HCT116 (cell line): Measurements from ENCODE around the gene GRM4. TPM values are rescaled to one million over a fixed set of nuclear protein-coding genes. Genes with fewer than 3 reads are reported as not detected.

Experiments used
- ATAC-seq: fragments of 200-7000 bp; cut with Tn5 transposase; 2 replicates; pipeline ENCODE4 v1.9.1; 2020; ENCODE audit warnings: mild to moderate bottlenecking, moderate library complexity
- BruUV-seq: library from RNA; stranded (reverse); fragments of 400-500 nt; replicated peaks from 2 replicates; lab custom pipeline; 2021; lab: Mats Ljungman, UMichigan
- CTCF ChIA-PET: fragments of 300-600 bp; sonication (Branson Sonifier 250); formaldehyde crosslinking; loops from one replicate; lab custom pipeline; 2021; ENCODE audit warnings: antibody characterized with exemption; lab: Charles Lee
- POLR2A ChIA-PET: fragments of 300-600, 350-600 bp; sonication (Branson Sonifier 250); formaldehyde crosslinking; loops from one replicate; lab custom pipeline; 2021; ENCODE audit warnings: antibody characterized with exemption; lab: Charles Lee
- RAD21 ChIA-PET, 2 experiments: fragments of 300-600 bp; sonication (Branson Sonifier 250); formaldehyde crosslinking; loops; one replicate each; lab custom pipeline; 2023; ENCODE audit warnings: low total read pairs in 2 of 2; ENCODE audit not compliant: uncharacterized antibody in 2 of 2, unreplicated experiment in 2 of 2, low non-redundant PET in 1 of 2; lab: Charles Lee
- DNase-seq: peaks from one replicate; pipeline ENCODE4 v3.0.0-alpha.2; 2010; ENCODE audit warnings: low read depth, low spot score
- H2AFZ ChIP-seq: fragments of 200-600 bp; shearing (Covaris generic), sonication (generic); 2 replicates; pipeline ENCODE4 v1.6.1; 2017; ENCODE audit warnings: low read depth, mixed run types, mixed read lengths, antibody characterized with exemption, low read length; ENCODE audit not compliant: poor library complexity, severe bottlenecking
- H3K27ac ChIP-seq: 2 replicates; pipeline ENCODE4 v1.5.1; 2012; ENCODE audit warnings: low read depth, low read length
- H3K27me3 ChIP-seq: fragments of 200-600 bp; sonication (generic); 2 replicates; pipeline ENCODE4 v1.6.1; 2016; ENCODE audit warnings: mixed run types, low read length, mixed read lengths; ENCODE audit not compliant: insufficient read depth
- H3K36me3 ChIP-seq, 2 experiments: fragments of 200-500 bp in 1 of 2; fragments of 200-600 bp in 1 of 2; sonication (Bioruptor generic) in 1 of 2; sonication (generic) in 1 of 2; 2 replicates each; pipeline versions ENCODE4 v1.5.1 to v1.6.1; 2014 to 2016; ENCODE audit warnings: low read length in 2 of 2, inconsistent platforms in 1 of 2, mixed read lengths in 1 of 2, mixed run types in 1 of 2; ENCODE audit not compliant: insufficient read depth in 2 of 2, control insufficient read depth in 1 of 2
- H3K4me1 ChIP-seq, 2 experiments: fragments of 200-600 bp in 1 of 2; sonication (generic) in 1 of 2; 2 replicates each; pipeline versions ENCODE4 v1.5.1 to v1.6.1; 2012 to 2017; ENCODE audit warnings: low read length in 2 of 2, inconsistent platforms in 1 of 2, mild to moderate bottlenecking in 1 of 2, mixed read lengths in 1 of 2, mixed run types in 1 of 2, moderate library complexity in 1 of 2; ENCODE audit not compliant: insufficient read depth in 2 of 2, control insufficient read depth in 1 of 2
- H3K4me2 ChIP-seq: fragments of 200-600 bp; sonication (generic); 2 replicates; pipeline ENCODE4 v1.6.1; 2017; ENCODE audit warnings: mixed run types, low read length, mixed read lengths
- H3K4me3 ChIP-seq, 2 experiments: fragments of 200-600 bp in 1 of 2; sonication (generic) in 1 of 2; replicated peaks in 1 of 2; 2 replicates each; pipeline ENCODE4 v1.5.1; 2011 to 2016; ENCODE audit warnings: low read length in 2 of 2, control low read depth in 1 of 2, low read depth in 1 of 2, mild to moderate bottlenecking in 1 of 2, mixed read lengths in 1 of 2, mixed run types in 1 of 2
- H3K79me2 ChIP-seq: fragments of 200-600 bp; sonication (generic); 2 replicates; pipeline ENCODE4 v1.6.1; 2017; ENCODE audit warnings: mild to moderate bottlenecking, mixed run types, low read length, moderate library complexity, mixed read lengths; ENCODE audit not compliant: insufficient read depth
- H3K9ac ChIP-seq: fragments of 200-600 bp; sonication (generic); 2 replicates; pipeline ENCODE4 v1.6.1; 2016; ENCODE audit warnings: low read length, mixed read lengths
- H3K9me2 ChIP-seq: fragments of 200-600 bp; sonication (generic), shearing (Covaris generic); 2 replicates; pipeline ENCODE4 v1.6.1; 2017; ENCODE audit warnings: mixed run types, mild to moderate bottlenecking, moderate library complexity; ENCODE audit not compliant: insufficient read depth
- H3K9me3 ChIP-seq, 2 experiments: fragments of 200-500 bp in 1 of 2; fragments of 200-600 bp in 1 of 2; sonication (Bioruptor generic) in 1 of 2; sonication (generic) in 1 of 2; 2 replicates each; pipeline ENCODE4 v1.6.1; 2014 to 2017; ENCODE audit warnings: low read length in 2 of 2, mixed read lengths in 2 of 2, inconsistent platforms in 1 of 2, low read depth in 1 of 2, mild to moderate bottlenecking in 1 of 2, mixed run types in 1 of 2, moderate library complexity in 1 of 2; ENCODE audit not compliant: control insufficient read depth in 1 of 2, insufficient read depth in 1 of 2
- H4K20me1 ChIP-seq: fragments of 200-600 bp; sonication (generic), shearing (Covaris generic); 2 replicates; pipeline ENCODE4 v1.6.1; 2017; ENCODE audit warnings: mixed run types, mild to moderate bottlenecking, moderate library complexity; ENCODE audit not compliant: insufficient read depth
- CTCF ChIP-seq, 3 experiments: fragments of 200-600 bp in 1 of 3; sonication (generic) in 1 of 3; IDR thresholded peaks in 2 of 3; conservative IDR thresholded peaks in 1 of 3; 2 replicates each; pipeline ENCODE4 v1.5.1; 2012 to 2017; ENCODE audit warnings: low read depth in 2 of 3, low read length in 2 of 3, antibody characterized with exemption in 1 of 3, borderline replicate concordance in 1 of 3, control low read depth in 1 of 3, mild to moderate bottlenecking in 1 of 3, mixed read lengths in 1 of 3, mixed run types in 1 of 3, moderate library complexity in 1 of 3; ENCODE audit not compliant: insufficient read depth in 1 of 3
- EGR1 ChIP-seq: IDR thresholded peaks from 2 replicates; pipeline ENCODE4 v1.6.1; 2012; ENCODE audit warnings: low read depth
- ELF1 ChIP-seq: IDR thresholded peaks from 2 replicates; pipeline ENCODE4 v1.6.1; 2012; ENCODE audit warnings: low read depth, borderline replicate concordance
- EZH2 ChIP-seq: fragments of 200-600 bp; sonication (generic); IDR thresholded peaks from 2 replicates; pipeline ENCODE4 v1.6.1; 2017; ENCODE audit warnings: antibody characterized with exemption, mixed run types
- RAD21 ChIP-seq: IDR thresholded peaks from 2 replicates; pipeline ENCODE4 v1.6.1; 2012; ENCODE audit warnings: low read depth, mild to moderate bottlenecking
- ZBTB33 ChIP-seq: IDR thresholded peaks from 2 replicates; pipeline ENCODE4 v1.6.1; 2011; ENCODE audit warnings: mild to moderate bottlenecking, low read length, moderate library complexity; ENCODE audit not compliant: insufficient replicate concordance; ENCODE audit errors: extremely low read depth
- intact Hi-C: fragments of 100-400 bp; cut with micrococcal nuclease; formaldehyde crosslinking; loops from 2 replicates; pipeline ENCODE4 v1.10.0; 2022
- total RNA-seq: library from RNA; stranded (reverse); gene quantifications from one replicate; pipeline ENCODE4 v1.2.1, GENCODE V29; 2021; ENCODE audit not compliant: unreplicated experiment
- TF ChIP-seq, protein P1 (sequence below): IDR thresholded peaks from 2 replicates; pipeline ENCODE4 v1.6.1; 2012

Gene GRM4
- total RNA-seq, 1 experiment from 2014 or later: 2.6 TPM

DNA sequence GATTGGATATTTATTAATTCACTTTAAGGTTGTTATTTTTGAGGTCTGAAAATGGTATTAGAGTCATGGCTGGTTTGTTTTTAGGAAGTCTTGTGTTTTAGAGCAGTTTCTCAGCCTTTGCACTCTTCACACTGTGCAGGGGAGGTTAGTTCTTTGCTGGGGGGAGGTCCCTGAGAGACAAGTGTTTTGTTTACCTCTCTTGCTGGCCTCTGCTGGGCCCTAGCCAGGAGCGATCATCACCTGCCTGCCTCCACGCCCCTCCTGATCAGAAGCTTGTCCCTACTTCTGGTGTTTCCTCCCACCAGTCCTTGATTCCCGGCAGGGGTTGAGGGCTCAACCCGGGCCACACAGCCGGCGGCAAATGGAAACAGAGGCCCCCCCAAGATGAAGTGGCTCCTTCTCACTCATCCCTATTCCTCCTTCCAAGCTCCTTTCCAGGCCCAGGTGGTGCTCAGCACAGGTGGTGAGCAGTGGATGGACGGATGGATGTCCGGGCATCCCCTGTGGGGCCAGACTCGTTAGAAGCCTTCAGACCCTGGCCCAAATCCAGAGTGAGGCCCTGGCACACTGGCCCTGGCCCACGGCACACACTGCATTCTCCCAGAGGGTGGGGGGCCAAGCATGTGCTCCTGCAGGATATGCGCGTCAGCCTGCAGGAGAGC is 51.3 kb downstream of the GRM4 start:
- no peak for ATAC-seq
- Histone ChIP-seq H3K27ac (no peak overlapping the region), H3K4me3 (no peak overlapping the region), H3K36me3 (no peaks in the 10 kb centered on the region), H3K9me2 (no peaks in the 10 kb centered on the region), H3K4me1 (no peaks in the 10 kb centered on the region), H2AFZ (no peak overlapping the region), H4K20me1 (no peaks in the 10 kb centered on the region), H3K79me2 (no peaks in the 10 kb centered on the region), H3K27me3 (no peaks in the 10 kb centered on the region), H3K4me2 (no peak overlapping the region), H3K9me3 (no peaks in the 10 kb centered on the region), H3K9ac (no peak overlapping the region)
- ChIA-PET POLR2A (no interaction called here), RAD21 (no interaction called here), CTCF (interaction anchor here (1.1 kb wide), 1 partner anchor 13 kb away, joined by 3 read pairs; no protein-coding TSS in a partner anchor)
- intact Hi-C loops: no loop called here
- DNase-seq: no peak
- no TSS peak for BruUV-seq
- TF ChIP-seq ZBTB33 (no peak), ELF1 (no peak), RAD21 (no peak)
- TF ChIP-seq, protein P1, sequence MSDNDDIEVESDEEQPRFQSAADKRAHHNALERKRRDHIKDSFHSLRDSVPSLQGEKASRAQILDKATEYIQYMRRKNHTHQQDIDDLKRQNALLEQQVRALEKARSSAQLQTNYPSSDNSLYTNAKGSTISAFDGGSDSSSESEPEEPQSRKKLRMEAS: no peak

DNA sequence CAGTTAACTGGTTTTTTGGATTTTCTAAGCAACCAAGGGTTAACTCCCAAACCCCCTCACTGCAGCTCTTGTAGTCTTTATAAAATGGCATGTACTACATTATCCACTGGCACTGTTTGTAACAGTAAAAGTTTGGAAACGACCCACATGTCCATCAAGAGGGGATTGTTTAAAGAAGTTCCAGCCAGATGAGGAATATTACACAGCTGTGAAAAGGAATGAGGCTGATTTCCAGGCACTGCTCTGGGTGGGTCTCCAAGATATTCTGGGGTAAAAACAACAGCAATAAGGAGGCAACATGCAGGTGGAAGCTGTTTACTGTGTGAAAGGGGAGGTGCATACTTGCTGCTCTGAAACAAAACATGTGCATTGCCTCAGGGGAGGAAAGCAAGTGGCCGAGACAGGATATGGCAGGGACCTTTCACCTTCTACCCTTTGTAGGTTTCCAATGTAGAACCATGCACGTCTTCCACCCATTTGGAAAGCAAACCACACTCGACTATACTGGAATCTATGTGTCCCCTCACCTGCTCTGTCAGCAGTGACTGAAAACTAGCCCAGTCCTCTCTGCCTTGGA is 51.9 kb downstream of the GRM4 start:
- DNase-seq (no peak), ATAC-seq (no peak)
- Histone ChIP-seq H3K4me2 (no peak overlapping the region), H3K79me2 (no peaks in the 10 kb centered on the region), H3K4me1 (no peaks in the 10 kb centered on the region), H3K4me3 (no peak overlapping the region), H3K36me3 (no peaks in the 10 kb centered on the region), H3K9me2 (no peaks in the 10 kb centered on the region), H2AFZ (no peak overlapping the region), H4K20me1 (no peaks in the 10 kb centered on the region), H3K9ac (no peak overlapping the region), H3K9me3 (no peaks in the 10 kb centered on the region), H3K27ac (no peak overlapping the region), H3K27me3 (no peaks in the 10 kb centered on the region)
- intact Hi-C loops: no loop called here
- RAD21 ChIA-PET: no interaction called here
- no peak for TF ChIP-seq EGR1
- TF ChIP-seq CTCF (IDR thresholded peaks at IDR 0.05 in 2 of 3, conservative IDR thresholded peaks at IDR 0.05 in 1 of 3; ENCODE audit: borderline replicate concordance in 1 of 3, insufficient read depth in 1 of 3, low read depth in 2 of 3, low read length in 2 of 3): no peak
- no peak for TF ChIP-seq EZH2
- no TSS peak for BruUV-seq
- CTCF ChIA-PET: interaction anchor here (1.1 kb wide), 1 partner anchor 12 kb away, joined by 3 read pairs; no protein-coding TSS in a partner anchor
- POLR2A ChIA-PET: no interaction called here
